ENCODE results near the gene ZCCHC7.

GRCh38 chr9:37302277-37302676 lies 181.9 kb downstream of the ZCCHC7 start:
- no peak for TF ChIP-seq POLR2A (IDR thresholded peaks at IDR 0.05)
- TF ChIP-seq, protein P1, sequence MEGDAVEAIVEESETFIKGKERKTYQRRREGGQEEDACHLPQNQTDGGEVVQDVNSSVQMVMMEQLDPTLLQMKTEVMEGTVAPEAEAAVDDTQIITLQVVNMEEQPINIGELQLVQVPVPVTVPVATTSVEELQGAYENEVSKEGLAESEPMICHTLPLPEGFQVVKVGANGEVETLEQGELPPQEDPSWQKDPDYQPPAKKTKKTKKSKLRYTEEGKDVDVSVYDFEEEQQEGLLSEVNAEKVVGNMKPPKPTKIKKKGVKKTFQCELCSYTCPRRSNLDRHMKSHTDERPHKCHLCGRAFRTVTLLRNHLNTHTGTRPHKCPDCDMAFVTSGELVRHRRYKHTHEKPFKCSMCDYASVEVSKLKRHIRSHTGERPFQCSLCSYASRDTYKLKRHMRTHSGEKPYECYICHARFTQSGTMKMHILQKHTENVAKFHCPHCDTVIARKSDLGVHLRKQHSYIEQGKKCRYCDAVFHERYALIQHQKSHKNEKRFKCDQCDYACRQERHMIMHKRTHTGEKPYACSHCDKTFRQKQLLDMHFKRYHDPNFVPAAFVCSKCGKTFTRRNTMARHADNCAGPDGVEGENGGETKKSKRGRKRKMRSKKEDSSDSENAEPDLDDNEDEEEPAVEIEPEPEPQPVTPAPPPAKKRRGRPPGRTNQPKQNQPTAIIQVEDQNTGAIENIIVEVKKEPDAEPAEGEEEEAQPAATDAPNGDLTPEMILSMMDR (IDR thresholded peaks at IDR 0.05), result no peak

Measured in thyroid gland (tissue), 4 donors.